Activated CD8-positive, alpha-beta memory T cell treated with anti-CD3 and anti-CD28 coated beads, Interleukin-2, amount 10 ng/mL, durations not matched to agents 7 days and 5 days (primary cell): ENCODE measurements around the gene MYO3B. TPM values are rescaled to one million over a fixed set of nuclear protein-coding genes. Genes with fewer than 3 reads are reported as not detected.
"Not testable (repeated sequence)": the region's sequence is repeated elsewhere in the genome, so short reads cannot be mapped to it uniquely, and the experiment has no call there.

Source experiments
- ATAC-seq: fragments of 150-1000 bp; cut with Tn5 transposase; one replicate; pipeline ENCODE4 v1.10.0; 2021; ENCODE audit warnings: moderate library complexity
- CTCF ChIA-PET: fragments of 350-600 bp; sonication (Branson Sonifier 250); formaldehyde crosslinking; loops from one replicate; lab custom pipeline; 2021; ENCODE audit warnings: antibody characterized with exemption; lab: Charles Lee
- DNase-seq: peaks from one replicate; pipeline ENCODE4 v3.0.0-alpha.2; 2020
- H3K27ac Mint-ChIP-seq: one replicate; pipeline ENCODE4 v1.8.0; 2021; ENCODE audit warnings: mild to moderate bottlenecking, mixed read lengths
- H3K27me3 Mint-ChIP-seq: one replicate; pipeline ENCODE4 v1.8.0; 2021; ENCODE audit warnings: mixed read lengths
- H3K36me3 Mint-ChIP-seq: one replicate; pipeline ENCODE4 v1.8.0; 2021; ENCODE audit warnings: mild to moderate bottlenecking, mixed read lengths
- H3K4me1 Mint-ChIP-seq: one replicate; pipeline ENCODE4 v1.8.0; 2021; ENCODE audit warnings: mixed read lengths
- H3K4me3 Mint-ChIP-seq: one replicate; pipeline ENCODE4 v1.8.0; 2021; ENCODE audit warnings: mild to moderate bottlenecking, moderate library complexity, mixed read lengths
- H3K9me3 Mint-ChIP-seq: one replicate; pipeline ENCODE4 v1.8.0; 2022; ENCODE audit warnings: low read depth, mixed read lengths
- total RNA-seq, 2 experiments: library from RNA; stranded (reverse); gene quantifications; one replicate each; pipeline ENCODE4 v1.2.3, GENCODE V29; 2021

The MYO3B gene
- total RNA-seq, 2 experiments from 2014 or later: 0.23 to 0.38 TPM

DNA sequence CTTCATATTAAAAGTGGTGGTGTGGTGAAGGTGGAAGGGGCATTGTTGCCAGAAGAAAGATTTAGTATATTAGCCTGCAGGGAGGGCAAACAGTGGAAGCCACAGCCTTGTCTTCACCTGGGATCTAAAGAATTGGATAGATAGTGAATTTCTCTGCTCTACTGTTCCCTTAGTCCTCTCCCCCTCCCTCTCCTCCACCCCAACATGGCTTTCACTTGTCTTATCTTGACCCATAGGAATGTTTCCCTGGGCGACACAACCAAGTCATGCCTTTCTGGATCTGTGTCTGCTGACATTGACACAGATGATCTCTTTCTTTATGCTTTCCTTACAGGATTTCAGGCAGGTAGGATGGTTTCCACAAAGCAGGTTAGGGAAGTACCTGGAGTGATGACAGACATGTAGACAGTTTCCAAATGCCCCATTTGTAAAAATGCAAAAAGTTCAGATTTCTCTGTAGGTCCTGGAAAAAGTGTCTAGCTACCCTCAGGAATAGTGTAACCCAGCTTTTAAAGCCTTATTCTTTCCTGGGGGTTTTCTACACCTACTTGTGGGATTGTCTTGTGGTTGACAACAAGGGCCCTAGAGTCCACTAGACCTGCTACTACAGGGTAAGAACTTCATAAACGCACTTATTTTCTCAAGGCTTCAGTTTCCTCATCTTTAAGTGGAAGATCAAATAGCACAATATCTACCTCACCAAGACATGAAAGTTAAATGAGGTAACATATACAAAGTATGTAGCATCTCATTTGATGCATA is 353.0 kb downstream of the MYO3B start:
- no peak for ATAC-seq

GRCh38 chr2:170531876-170532275 is 353.9 kb downstream of the MYO3B start:
- CTCF ChIA-PET: no interaction called here
- Mint-ChIP-seq H3K4me3 (no peak overlapping the region), H3K4me1 (no peaks in the 10 kb centered on the region), H3K36me3 (no peaks in the 10 kb centered on the region), H3K27ac (no peak overlapping the region), H3K9me3 (no peaks in the 10 kb centered on the region), H3K27me3 (peaks cover 26% of the 10 kb centered on the region)
- DNase-seq: no peak
- no peak for ATAC-seq

More for the DNA sequence above, 353.0 kb downstream of the MYO3B start:
- Mint-ChIP-seq H3K36me3 (no peaks in the 10 kb centered on the region), H3K4me3 (no peak overlapping the region), H3K27me3 (peaks cover 30% of the 10 kb centered on the region), H3K9me3 (no peaks in the 10 kb centered on the region), H3K4me1 (no peaks in the 10 kb centered on the region), H3K27ac (no peak overlapping the region)
- no peak for DNase-seq
- CTCF ChIA-PET: no interaction called here

- ATAC-seq (no peak), DNase-seq (no peak)
- no peak overlapping the region for H3K4me3 Mint-ChIP-seq
- peaks cover 24% of the 10 kb centered on the region for H3K27me3 Mint-ChIP-seq
- no peaks in the 10 kb centered on the region for H3K36me3 Mint-ChIP-seq
- no peaks in the 10 kb centered on the region for H3K4me1 Mint-ChIP-seq
- CTCF ChIA-PET: no interaction called here
- no peak overlapping the region for H3K27ac Mint-ChIP-seq
- H3K9me3 Mint-ChIP-seq: no peaks in the 10 kb centered on the region
Measured at GRCh38 chr2:170533156-170533555, 355.2 kb downstream of the MYO3B start.

DNA sequence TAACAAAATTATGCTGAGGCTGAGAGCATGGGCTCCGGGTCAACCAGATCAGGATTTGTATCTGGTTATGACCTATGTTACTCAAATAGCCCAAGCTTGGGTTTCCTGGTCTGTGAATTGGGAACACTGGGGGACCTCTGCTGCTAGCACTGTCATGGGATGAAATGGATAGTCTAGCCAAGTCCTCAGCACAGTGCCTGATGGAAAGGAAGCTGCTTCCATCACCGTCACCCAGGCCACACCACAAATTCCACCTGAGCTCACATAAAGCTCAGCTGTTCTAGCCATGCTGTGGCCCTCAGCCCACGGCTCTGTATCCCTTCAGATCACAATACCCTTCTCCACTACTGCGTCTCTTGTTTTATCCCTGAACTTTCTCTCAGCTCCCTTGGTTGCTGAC is 357.6 kb downstream of the MYO3B start:
- no peaks in the 10 kb centered on the region for H3K9me3 Mint-ChIP-seq
- DNase-seq (no peak), ATAC-seq (no peak)
- H3K36me3 Mint-ChIP-seq: no peaks in the 10 kb centered on the region
- H3K4me3 Mint-ChIP-seq: no peak overlapping the region
- CTCF ChIA-PET: no interaction called here
- no peak overlapping the region for H3K27ac Mint-ChIP-seq
- no peaks in the 10 kb centered on the region for H3K4me1 Mint-ChIP-seq
- peaks cover 17% of the 10 kb centered on the region for H3K27me3 Mint-ChIP-seq

DNA sequence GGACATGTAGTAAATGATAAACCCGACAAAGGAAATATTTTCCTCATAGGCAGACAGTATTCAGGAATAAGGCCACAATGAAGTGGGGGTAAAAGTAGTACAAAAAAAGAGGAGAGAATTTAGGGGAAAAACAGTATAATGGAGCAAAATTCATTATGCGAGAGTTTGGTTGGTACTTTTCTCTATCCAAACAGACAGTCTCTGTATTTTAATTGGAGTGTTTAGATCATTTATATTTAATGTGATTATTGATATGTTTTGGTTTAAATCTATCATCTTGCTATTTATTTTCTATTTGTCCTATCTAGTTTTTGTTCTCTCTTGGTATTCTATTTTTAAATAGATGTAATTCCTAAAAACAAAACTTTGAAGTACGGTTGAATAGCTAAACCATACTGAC is 366.9 kb downstream of the MYO3B start:
- ATAC-seq: no peak
- Mint-ChIP-seq H3K4me3 (no peak overlapping the region), H3K27me3 (peaks cover 18% of the 10 kb centered on the region), H3K9me3 (peaks cover 8% of the 10 kb centered on the region), H3K27ac (no peak overlapping the region), H3K4me1 (peaks cover 8% of the 10 kb centered on the region), H3K36me3 (peaks cover 5% of the 10 kb centered on the region)
- CTCF ChIA-PET: no interaction called here
- DNase-seq: no peak

GRCh38 chr2:170548304-170548703 is 370.4 kb downstream of the MYO3B start:
- DNase-seq (no peak), ATAC-seq (no peak)
- H3K27ac Mint-ChIP-seq: no peak overlapping the region
- H3K4me3 Mint-ChIP-seq: no peak overlapping the region
- CTCF ChIA-PET: no interaction called here
- peaks cover 8% of the 10 kb centered on the region for H3K4me1 Mint-ChIP-seq
- H3K9me3 Mint-ChIP-seq: peaks cover 15% of the 10 kb centered on the region
- H3K36me3 Mint-ChIP-seq: peaks cover 12% of the 10 kb centered on the region
- peaks cover 12% of the 10 kb centered on the region for H3K27me3 Mint-ChIP-seq

DNA sequence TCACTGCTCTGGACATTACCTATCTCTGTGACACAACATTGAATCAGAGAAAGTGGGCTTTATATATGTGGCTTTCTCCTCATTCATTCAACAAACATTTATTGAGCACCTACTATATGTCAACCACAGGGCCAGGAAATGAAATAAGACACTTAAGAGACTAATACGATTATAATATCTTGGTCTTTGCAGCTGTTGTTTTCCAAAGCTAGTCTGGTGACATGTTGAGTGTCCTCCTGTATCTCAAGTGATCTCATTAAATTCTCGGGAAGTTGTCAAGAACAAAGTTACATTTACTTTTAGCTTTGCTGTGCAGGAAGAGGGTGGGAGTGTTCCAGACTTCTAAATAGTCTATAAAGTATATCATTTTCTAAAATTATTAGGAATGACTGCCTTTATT is 372.6 kb downstream of the MYO3B start:
- H3K4me3 Mint-ChIP-seq: no peak overlapping the region
- peaks cover 12% of the 10 kb centered on the region for H3K36me3 Mint-ChIP-seq
- H3K27ac Mint-ChIP-seq: no peak overlapping the region
- peaks cover 8% of the 10 kb centered on the region for H3K4me1 Mint-ChIP-seq
- peaks cover 9% of the 10 kb centered on the region for H3K27me3 Mint-ChIP-seq
- CTCF ChIA-PET: interaction anchor here (0.6 kb wide), 1 partner anchor 184 kb away, joined by 3 read pairs; no protein-coding TSS in a partner anchor
- ATAC-seq: no peak
- DNase-seq: no peak
- H3K9me3 Mint-ChIP-seq: peaks cover 14% of the 10 kb centered on the region

DNA sequence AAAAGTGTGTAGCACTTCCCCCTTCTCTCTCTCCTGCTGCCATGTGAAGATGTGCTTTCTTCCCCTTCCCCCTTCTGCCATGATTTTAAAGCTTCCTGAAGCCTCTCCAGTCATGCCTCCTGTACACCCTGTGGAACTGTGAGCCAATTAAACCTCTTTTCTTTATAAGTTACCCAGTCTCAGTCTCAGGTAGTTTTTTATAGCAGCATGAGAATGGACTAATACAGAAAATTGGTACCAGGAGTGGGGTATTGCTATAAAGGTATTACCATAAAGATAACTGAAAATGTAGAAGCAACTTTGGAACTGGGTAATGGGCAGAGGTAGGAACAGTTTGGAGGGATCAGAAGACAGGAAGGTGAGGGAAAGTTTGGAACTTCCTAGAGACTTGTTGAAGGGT is 374.0 kb downstream of the MYO3B start:
- CTCF ChIA-PET, DNase-seq, H3K9me3 Mint-ChIP-seq, ATAC-seq, H3K4me3 Mint-ChIP-seq, H3K27me3 Mint-ChIP-seq, H3K4me1 Mint-ChIP-seq, H3K36me3 Mint-ChIP-seq, H3K27ac Mint-ChIP-seq: not testable (repeated sequence)

DNA sequence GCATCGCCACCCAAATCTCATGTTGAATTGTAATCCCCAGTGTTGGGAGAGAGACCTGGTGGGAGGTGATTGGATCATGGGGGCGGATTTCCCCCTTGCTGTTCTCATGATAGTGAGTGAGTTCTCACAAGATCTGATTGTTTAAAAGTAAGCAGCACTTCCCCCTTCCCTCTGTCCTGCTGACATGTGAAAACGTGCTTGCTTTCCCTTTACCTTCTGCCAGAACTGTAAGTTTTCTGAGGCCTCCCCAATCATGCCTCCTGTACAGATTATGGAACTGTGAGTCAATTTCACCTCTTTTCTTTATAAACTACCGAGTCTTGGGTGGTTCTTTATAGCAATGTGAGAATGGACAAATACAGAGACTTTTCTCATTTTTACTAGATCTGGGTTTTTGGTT is 375.8 kb downstream of the MYO3B start:
- no peaks in the 10 kb centered on the region for H3K4me1 Mint-ChIP-seq
- peaks cover 2% of the 10 kb centered on the region for H3K27me3 Mint-ChIP-seq
- no peak for DNase-seq
- H3K36me3 Mint-ChIP-seq: peaks cover 7% of the 10 kb centered on the region
- H3K4me3 Mint-ChIP-seq: no peak overlapping the region
- CTCF ChIA-PET: no interaction called here
- peaks cover 10% of the 10 kb centered on the region for H3K9me3 Mint-ChIP-seq
- no peak overlapping the region for H3K27ac Mint-ChIP-seq
- no peak for ATAC-seq

GRCh38 chr2:170554278-170554955 is 376.5 kb downstream of the MYO3B start:
- CTCF ChIA-PET: no interaction called here
- DNase-seq (no peak), ATAC-seq (no peak)
- H3K4me3 Mint-ChIP-seq: no peak overlapping the region
- no peaks in the 10 kb centered on the region for H3K4me1 Mint-ChIP-seq
- H3K27ac Mint-ChIP-seq: no peak overlapping the region
- peaks cover 10% of the 10 kb centered on the region for H3K9me3 Mint-ChIP-seq
- peaks cover 4% of the 10 kb centered on the region for H3K27me3 Mint-ChIP-seq
- H3K36me3 Mint-ChIP-seq: peaks cover 7% of the 10 kb centered on the region

- H3K9me3 Mint-ChIP-seq: no peaks in the 10 kb centered on the region
- no peak for ATAC-seq
- H3K27ac Mint-ChIP-seq: no peak overlapping the region
- H3K4me3 Mint-ChIP-seq: no peak overlapping the region
- peaks cover 33% of the 10 kb centered on the region for H3K27me3 Mint-ChIP-seq
- no peaks in the 10 kb centered on the region for H3K4me1 Mint-ChIP-seq
- CTCF ChIA-PET: no interaction called here
- no peak for DNase-seq
- no peaks in the 10 kb centered on the region for H3K36me3 Mint-ChIP-seq
Measured at GRCh38 chr2:170562928-170563327, 385.0 kb downstream of the MYO3B start.

DNA sequence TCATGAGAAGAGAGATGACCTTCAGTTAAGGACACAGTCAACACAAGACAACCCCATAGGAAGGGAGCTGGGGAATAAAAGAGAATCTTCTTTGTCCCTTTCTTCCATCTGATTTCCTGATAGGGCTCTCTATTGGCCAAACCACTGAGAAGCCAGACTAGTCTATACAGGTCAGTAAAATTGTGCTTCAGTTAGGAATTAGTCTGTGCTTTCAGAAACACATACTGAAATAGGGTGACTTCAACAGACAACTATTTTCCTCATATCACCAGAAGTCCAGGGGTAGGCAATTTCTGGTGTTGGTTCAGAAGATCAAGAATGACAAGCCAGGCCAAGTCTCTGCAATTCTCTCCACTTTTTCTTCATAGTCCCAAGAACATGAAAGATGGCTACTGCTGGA is 385.5 kb downstream of the MYO3B start:
- DNase-seq: no peak
- no peak overlapping the region for H3K4me3 Mint-ChIP-seq
- no peaks in the 10 kb centered on the region for H3K9me3 Mint-ChIP-seq
- CTCF ChIA-PET: no interaction called here
- peaks cover 36% of the 10 kb centered on the region for H3K27me3 Mint-ChIP-seq
- H3K36me3 Mint-ChIP-seq: no peaks in the 10 kb centered on the region
- ATAC-seq: no peak
- no peak overlapping the region for H3K27ac Mint-ChIP-seq
- no peaks in the 10 kb centered on the region for H3K4me1 Mint-ChIP-seq

- Mint-ChIP-seq H3K4me1 (no peaks in the 10 kb centered on the region), H3K9me3 (no peaks in the 10 kb centered on the region), H3K27ac (no peak overlapping the region), H3K4me3 (no peak overlapping the region), H3K36me3 (no peaks in the 10 kb centered on the region), H3K27me3 (peaks cover 27% of the 10 kb centered on the region)
- ATAC-seq: no peak
- CTCF ChIA-PET: no interaction called here
- no peak for DNase-seq
Measured at GRCh38 chr2:170566138-170566537, 388.2 kb downstream of the MYO3B start.

GRCh38 chr2:170567429-170567828 is 389.5 kb downstream of the MYO3B start:
- peaks cover 23% of the 10 kb centered on the region for H3K27me3 Mint-ChIP-seq
- H3K36me3 Mint-ChIP-seq: no peaks in the 10 kb centered on the region
- no peak overlapping the region for H3K27ac Mint-ChIP-seq
- H3K4me1 Mint-ChIP-seq: no peaks in the 10 kb centered on the region
- ATAC-seq: no peak
- CTCF ChIA-PET: no interaction called here
- no peak for DNase-seq
- H3K9me3 Mint-ChIP-seq: no peaks in the 10 kb centered on the region
- H3K4me3 Mint-ChIP-seq: no peak overlapping the region
